GM18499 (cell line): Measurements from ENCODE around the gene KIF13A.
"Not testable (repeated sequence)": the region's sequence is repeated elsewhere in the genome, so short reads cannot be mapped to it uniquely, and the experiment has no call there.

Source experiments
- ATAC-seq: cut with Tn5 transposase; IDR thresholded peaks from one replicate; pipeline ENCODE4 v1.9.1; 2021; ENCODE audit warnings: moderate number of reproducible peaks; ENCODE audit not compliant: insufficient read depth, unreplicated experiment

The KIF13A gene

DNA sequence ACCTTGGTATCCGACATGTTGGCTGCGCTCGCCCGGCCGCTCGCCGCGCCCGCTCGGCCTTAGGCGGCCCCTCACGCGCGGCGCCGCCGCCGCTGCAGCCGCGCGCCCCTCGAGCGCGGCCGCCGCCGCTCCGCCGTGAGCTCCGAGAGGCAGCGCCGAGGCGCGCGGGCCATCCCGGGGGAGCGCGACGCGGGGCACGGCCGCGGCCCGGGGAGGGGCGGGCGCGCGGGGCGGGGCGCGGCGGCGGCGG is at the start of gene KIF13A:
Gene KIF13A (minus strand): TSS at position 189 of the 250 bp plus-strand sequence. CDS start 172 bp downstream, at position 17.
- no peak for ATAC-seq

DNA sequence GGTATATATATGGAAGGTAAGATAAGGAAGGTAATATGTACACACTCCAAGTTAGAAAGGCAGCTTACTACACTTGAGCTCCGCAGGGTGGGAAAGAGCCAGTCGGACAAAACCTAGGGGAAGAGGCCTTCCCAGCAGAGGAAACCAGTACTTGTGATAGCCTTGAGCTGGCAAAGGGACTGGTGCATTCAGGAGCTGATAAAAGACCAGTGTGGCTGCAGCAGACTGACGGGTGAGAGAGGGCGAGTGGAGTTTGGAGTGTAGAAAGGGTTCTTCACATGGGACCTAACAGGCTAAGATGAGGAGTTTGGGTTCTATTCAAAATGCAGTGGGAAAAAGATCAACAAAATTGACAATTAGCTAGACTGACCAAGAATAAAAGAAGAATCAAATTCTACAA is 49.3 kb upstream of the KIF13A start:
- no peak for ATAC-seq

DNA sequence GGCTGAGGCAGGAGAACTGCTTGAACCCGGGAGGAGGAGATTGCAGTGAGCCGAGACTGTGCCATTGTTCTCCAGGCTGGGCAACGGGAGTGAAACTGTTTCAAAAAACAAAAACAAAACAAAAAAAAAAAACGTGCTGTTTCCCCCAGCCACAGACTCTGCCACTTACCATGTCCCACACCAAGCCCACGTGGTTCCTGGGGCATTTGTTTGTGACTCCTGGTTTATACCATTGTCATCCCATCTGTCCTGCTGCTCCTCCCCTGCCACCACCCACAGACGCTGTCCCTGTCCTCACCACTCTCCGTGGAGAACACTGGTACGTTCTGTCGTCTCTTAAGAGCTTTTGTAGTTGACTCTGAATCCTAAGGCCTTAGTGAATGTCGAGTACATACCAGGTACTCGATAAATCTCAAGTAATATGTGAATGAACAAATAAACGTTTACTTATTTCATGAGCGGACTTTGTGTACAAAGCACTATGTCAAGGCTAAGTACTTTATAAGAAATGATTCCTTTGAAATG is 48.0 kb upstream of the KIF13A start:
- no peak for ATAC-seq

DNA sequence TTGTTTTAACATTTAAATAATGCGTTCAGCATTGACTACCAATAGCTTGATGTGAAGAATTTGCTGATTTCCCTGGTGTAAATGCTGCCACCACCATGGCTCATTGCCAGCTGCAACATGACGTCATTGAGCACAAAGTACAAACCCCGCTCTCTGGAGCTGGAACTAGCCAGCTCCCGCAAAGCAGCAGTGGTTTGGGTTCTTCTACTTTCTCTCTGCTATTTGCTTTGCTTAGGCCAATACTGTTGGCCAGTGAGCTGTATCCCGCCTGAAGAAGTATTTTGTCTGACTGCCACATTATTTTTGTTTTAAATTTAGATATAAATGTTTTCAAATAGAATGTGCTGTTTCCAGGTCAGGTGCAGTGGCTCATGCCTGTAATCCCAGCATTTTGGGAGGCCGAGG is 47.4 kb upstream of the KIF13A start:
- no peak for ATAC-seq

DNA sequence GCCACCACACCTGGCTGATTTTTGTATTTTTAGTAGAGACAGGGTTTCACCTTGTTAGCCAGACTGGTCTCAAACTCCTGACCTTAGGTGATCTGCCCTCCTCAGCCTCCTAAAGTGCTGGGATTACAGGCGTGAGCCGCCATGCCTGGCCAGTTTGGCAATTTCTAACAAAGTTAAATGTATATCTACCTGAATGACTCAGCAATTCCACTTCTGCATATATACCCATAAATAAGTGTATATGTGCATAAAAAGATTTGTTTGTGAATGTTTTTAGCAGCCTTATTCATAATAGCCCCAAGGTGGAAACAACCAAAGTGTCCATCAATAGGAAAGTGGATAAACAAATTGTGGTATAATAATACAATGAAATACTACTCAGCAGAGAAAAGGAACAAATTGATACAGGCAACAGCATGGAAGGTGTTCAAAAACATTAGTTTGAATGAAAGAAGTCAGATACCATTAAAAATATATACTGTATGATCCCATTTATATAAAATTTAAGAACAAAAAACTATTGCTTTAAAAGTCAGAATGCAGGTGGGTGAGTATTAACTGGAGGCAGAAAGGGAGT is 44.3 kb upstream of the KIF13A start:
- ATAC-seq, result no peak

DNA sequence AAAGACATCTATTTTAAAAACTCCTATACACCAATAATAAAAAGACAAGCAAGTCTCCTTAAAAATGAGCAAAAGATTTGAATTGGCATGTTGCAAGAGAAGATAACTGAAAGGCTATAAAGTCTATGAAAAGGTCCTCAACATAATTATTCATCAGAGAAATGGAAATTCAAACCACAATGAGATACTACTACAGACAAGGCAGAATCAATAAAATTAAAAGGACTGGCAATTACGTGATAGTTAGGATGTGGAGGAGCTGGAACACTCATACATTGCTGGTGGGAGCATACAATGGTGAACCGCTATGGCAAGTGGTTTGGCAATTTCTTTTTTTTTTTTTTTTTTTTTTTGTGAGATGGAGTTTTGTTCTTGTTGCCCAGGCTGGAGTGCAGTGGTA is 43.8 kb upstream of the KIF13A start:
- ATAC-seq, result no peak

DNA sequence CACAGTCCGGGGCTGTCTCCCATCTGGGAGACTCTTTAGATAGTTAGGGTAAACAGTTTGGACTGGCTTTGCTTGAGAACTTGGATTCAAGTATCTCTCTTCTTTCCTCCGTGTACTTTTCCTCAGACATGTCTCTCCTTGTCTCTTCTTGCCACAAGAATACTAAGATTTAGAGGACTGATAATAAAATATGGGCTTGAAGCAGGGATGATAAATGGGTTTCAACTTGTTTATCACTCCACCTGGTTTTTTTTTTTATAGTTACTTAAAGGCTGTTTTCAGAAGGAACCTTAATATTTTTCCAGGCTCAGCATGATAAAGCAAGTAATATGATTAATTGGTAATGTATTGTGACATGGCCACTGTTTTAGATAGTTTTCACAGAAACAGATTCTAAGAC is 40.9 kb upstream of the KIF13A start:
- ATAC-seq, result no peak

DNA sequence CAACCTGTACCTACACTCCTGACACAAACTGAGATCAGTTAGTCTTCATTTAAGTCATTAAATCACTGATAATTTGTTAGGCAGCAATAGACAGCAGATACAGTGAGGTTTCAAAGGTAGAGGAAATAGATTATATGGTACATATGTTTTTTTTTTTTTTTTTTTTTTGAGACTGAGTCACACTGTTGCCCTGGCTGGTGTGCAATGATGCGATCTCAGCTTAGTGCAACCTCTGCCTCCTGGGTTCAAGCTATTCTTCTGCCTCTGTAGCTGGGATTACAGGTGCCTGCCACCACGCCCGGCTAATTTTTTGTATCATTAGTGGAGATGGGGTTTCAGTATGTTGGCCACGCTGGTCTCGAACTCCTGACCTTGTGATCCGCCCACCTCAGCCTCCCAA is 38.2 kb upstream of the KIF13A start:
- no peak for ATAC-seq

DNA sequence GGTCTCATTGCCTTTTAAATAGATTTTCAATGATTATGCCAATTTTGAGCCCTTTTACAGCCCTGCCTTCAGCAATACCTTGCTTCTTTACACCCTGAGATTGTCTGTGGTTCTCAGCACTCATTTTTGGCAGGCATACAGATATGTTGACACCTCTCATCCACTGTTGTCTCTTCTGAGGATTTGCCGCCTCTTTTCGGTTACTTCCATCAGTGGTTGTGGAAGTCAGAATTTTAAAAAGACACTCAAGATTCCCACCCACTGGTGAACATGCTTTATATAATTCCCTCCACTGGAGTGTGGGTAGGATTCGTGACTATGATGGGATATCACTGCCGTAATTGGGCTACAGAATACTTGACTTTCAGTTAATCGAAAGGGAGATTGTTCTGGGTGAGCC is 37.4 kb upstream of the KIF13A start:
- no peak for ATAC-seq

DNA sequence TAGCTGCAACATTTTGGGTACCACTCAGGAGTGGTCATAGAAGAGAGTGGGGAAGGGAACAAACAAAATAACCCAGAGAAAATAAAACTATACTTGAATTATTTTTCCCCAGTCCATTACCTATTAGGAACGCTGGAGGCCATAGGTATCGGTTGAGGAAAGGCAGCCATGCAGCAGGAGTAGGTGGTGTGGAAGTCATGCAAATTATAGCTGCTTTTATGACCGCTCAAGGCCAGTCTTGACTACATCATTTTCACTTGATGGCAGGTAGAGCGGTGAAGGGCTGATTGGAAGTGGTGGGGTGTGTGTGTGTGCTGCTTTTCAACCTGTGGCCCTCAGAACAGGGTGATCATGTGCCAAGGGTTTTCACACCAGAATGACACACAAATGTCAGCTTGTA is 36.5 kb upstream of the KIF13A start:
- ATAC-seq, result no peak

DNA sequence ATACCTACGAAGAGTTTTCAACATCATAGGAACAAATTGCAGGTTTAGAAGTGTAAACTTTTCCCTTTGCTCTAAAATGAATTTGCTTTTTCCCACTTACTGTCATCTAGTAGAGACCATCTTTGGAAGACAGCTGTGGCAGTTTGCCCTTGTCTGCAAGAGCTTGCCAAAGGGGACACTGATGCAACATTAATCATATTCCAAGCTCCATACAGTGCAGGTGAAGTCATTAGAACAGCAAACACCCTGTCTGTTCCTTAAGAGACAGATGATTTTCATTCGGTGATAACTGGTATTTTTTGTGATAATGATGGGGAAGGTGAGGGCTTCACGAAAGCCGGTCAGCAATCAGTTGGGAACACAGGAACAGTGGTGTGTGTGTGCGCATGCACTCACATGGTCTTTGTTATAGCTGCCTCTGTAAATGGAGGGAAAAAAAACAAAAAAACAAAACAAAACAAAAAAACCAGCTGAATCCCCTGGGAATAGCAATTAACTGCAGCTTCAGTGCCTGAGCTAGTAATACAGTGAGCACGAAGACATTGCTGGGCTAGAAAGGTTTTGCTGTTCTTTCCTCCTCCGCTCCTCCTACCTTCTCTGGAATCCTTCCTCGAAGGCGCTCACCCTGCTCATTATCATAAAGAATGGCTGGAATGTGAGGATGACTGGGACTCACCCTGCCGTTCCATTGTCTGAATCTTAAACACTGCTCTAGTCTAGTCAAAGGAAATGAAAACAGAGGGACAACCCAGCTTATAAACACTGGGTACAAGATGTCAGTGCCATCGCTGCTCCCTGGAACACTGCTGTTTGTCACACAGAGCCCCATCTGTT is 35.2 kb upstream of the KIF13A start:
- no peak for ATAC-seq

DNA sequence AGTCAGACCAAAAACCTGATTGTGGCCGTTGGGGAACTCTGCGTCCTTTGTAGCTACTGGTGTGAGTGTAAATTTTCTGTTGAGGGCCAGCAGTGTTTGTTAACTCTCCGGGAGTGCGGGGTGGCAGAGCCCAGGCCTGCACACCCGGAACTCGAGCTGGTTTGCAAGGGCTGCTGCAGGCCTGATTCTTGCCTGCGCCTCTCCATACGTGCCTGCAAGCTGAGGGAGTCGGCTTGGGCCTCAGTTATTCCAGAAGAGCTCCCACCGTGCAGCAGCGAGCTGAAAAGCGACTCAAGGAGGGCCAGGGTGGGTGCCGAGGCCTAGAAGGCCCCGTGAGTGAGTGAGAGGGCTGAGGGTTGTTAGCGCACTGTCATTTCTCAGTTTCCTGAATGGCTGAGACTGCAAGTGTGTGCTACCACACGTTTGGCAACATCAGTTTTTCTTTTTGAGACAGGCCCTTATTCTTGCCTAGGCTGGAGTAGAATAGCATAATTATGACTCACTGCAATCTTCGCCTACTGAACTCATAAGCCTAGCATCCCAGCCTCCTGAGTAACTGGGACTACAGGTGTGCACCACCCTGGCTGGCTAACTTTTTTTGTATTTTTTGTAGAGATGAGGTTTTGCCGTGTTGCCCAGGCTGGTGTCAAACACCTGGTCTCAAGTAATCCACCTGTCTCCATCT is 33.9 kb upstream of the KIF13A start:
- no peak for ATAC-seq

DNA sequence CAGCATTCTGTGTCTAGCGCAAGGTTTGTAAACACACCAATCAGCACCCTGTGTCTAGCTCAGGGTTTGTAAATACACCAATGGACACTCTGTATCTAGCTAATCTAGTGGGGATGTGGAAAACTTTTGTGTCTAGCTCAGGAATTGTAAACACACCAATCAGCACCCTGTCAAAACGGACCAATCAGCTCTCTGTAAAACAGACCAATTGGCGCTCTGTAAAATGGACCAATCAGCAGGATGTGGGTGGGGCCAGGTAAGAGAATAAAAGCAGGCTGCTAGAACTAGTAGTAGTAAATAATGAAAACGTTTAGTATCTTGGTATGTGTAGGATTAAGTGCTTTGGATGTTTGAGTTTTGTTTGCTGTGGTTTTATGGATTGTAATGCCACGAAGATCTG is 33.1 kb upstream of the KIF13A start:
- not testable (repeated sequence) for ATAC-seq

DNA sequence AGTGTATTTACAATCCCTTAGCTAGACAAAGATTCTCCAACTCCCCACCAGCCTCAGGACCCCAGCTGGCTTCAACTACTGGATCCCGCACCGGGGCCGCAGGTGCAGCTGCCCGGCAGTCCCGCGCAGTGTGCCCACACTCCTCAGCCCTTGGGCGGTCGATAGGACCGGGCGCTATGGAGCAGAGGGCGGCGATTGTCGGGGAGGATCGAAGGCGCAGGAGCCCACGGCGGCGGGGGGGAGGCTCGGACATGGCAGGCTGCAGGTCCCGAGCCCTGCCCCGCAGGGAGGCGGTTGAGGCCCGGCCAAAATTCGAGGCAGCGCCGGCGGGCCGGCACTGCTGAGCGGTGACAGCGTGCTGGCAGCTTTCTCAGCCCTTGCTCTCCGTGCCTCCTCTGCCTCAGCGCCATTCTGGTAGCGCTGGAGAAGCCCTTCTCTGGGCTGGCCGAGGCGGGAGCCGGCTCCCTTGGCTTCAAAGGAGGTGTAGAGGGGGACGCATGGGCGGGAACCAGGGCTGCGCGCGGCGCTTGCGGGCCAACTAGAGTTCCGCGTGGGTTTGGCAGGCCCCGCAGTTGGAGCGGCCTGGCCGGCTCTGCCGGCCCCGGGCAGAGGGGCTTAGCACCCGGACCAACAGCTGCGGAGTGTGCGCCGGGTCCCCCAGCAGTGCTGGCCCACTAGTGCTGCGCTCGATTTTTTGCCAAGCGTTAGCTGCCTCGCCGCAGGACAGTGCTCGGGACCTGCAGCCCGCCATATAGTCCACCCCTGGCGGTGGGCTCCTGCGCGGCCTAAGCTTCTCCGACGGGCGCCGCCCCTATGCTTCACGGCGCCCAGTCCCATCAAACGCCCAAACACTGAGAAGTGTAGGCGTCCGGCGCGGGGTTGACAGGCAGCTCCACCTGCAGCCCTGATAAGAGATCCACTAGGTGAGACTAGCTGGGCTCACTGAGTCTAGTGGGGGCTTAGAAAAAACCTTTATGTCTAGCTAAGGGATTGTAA is 32.4 kb upstream of the KIF13A start:
- no peak for ATAC-seq

DNA sequence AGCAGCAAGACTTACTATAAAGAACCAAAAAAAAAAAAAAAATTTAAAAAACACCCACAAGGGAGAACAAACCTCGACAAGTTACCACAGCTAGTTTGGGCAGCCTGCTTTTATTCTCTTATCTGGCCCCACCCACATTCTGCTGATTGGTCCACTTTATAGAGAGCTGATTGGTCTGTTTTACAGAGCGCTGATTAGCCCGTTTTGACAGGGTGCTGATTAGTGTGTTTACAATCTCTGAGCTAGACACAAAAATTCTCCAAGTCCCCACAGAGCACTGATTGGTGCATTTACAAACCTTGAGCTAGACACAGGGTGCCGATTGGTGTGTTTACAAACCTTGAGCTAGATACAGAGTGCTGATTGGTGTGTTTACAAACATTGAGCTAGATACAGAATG is 31.7 kb upstream of the KIF13A start:
- ATAC-seq, result not testable (repeated sequence)

DNA sequence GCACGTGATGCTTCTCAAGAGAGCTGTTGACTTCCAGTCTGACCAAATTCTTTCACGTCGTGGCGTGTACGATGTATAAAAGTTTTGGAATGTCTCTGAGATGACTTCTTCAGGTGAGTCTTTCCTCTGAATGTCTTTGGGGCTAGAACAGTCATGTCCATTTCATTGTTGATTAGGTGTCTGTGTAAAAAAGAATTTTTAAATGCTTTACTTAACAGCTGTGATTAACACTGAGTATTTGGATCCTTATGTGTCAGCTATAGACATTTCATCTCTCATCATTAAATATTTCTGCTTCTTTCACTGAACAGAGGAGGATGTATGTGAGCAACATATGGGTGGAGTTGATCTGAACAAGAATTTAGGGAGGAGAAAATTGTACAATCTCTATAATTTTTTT is 29.3 kb upstream of the KIF13A start:
- ATAC-seq, result no peak

DNA sequence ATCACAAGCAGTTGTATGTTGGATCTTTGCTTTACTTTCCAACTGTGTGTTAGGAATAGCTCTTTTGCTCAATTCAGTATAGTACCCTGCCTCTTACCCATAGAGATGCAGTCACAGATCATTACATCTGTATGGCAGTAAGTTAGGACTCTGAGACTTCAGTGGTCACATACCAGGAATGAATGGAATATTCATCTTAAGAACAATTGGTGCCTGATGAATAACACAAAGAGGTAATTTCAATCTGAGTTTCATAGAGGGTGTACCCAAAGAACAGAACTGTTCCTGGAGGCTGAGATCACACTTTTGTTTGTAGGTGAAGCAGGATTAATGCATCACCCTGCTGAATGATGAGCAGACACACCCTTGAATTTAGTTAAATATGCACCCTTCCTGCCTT is 28.7 kb upstream of the KIF13A start:
- no peak for ATAC-seq

DNA sequence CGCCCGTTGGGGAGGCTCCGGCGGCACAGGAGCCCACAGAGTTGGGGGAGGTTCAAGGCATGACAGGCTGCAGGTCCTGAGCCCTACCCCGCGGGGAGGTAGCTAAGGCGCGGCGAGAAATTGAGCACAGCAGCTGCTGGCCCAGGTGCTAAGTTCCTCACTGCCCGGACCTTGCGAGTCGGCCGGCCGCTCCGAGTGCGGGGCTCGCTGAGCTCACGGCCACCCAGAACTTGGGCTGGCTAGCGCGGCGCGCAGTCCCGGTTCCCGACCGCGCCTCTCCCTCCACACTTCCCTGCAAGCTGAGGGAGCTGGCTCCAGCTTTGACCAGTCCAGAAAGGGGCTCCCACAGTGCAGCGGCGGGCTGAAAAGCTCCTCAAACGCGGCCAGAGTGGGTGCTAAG is 23.9 kb upstream of the KIF13A start:
- ATAC-seq, result no peak

DNA sequence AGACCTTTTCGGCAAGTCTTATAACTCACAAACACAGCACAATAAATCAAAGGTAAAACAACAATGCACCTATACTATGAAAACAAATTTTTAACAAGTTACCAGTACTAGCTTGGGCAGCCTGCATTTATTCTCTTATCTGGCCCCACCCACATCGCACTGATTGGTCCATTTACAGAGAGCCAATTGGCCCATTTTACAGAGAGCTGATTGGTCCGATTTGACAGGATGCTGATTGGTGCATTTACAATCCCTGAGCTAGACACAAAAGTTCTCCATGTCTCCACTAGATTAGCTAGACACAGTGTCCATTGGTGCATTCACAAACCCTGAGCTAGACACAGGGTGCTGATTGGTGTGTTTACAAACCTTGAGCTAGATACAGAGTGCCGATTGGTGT is 23.1 kb upstream of the KIF13A start:
- not testable (repeated sequence) for ATAC-seq

DNA sequence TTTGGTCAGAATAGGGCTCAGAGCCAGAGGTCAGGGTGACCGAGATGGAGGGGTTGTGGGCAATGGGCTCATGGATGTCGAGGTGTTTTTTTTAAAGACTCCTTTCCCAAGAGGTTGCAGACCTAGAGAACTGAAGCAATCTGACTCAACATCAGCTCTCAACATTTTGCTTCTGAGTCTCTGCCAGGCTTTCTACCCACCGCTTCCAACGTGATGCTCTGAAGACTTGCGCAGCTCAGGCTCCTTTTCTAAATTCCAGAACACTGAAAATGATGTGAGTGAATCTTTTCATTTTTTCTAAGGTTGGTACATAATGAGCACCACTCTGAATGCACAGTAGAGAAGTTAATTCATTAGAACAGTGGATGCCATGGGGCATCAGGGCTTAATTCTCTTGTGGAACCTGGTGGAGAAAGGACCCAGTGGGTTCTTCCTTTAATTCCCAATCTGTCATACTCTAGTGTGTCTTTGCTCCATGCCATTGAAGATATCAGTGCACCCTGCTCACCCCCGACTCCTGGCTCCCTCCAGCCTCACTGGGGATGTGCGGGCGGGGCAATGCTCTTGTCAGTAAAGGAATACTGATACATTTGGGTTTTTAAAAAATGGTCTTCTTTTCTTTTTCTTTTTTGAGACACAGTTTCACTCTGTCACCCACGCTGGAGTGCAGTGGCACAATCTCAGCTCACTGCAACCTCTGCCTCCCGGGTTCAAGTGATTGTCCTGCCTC is 17.0 kb upstream of the KIF13A start:
- ATAC-seq, result no peak
